Neural progenitor cell (in vitro differentiated cells): ENCODE results near the gene CKS1B. TPM values are rescaled to one million over a fixed set of nuclear protein-coding genes. Genes with fewer than 3 reads are reported as not detected.

ENCODE experiments used
- DNase-seq: peaks from one replicate; pipeline ENCODE4 v3.0.0-alpha.2; 2016; ENCODE audit warnings: low spot score
- H2AFZ ChIP-seq: fragments of 200-600 bp; sonication (generic); replicated peaks from 2 replicates; pipeline ENCODE4 v1.6.1; 2016; ENCODE audit warnings: antibody characterized with exemption
- H3F3A ChIP-seq: fragments of 200-600 bp; sonication (generic); 2 replicates; pipeline ENCODE4 v1.6.1; 2016; ENCODE audit warnings: antibody characterized with exemption, low read depth
- H3K27ac ChIP-seq: fragments of 200-600 bp; sonication (generic); 2 replicates; pipeline ENCODE4 v1.5.1; 2016; ENCODE audit warnings: mild to moderate bottlenecking
- H3K27me3 ChIP-seq: fragments of 200-600 bp; sonication (generic); 2 replicates; pipeline ENCODE4 v1.6.1; 2016; ENCODE audit warnings: mild to moderate bottlenecking, moderate library complexity
- H3K36me3 ChIP-seq: fragments of 200-600 bp; sonication (generic); 2 replicates; pipeline ENCODE4 v1.5.1; 2016
- H3K4me1 ChIP-seq: fragments of 200-600 bp; sonication (generic); 2 replicates; pipeline ENCODE4 v1.6.1; 2016; ENCODE audit warnings: mixed run types
- H3K4me2 ChIP-seq: fragments of 200-600 bp; sonication (generic); 2 replicates; pipeline ENCODE4 v1.6.1; 2016
- H3K4me3 ChIP-seq: fragments of 200-600 bp; sonication (generic); 2 replicates; pipeline ENCODE4 v1.5.1; 2016
- H3K79me2 ChIP-seq: fragments of 200-600 bp; sonication (generic); 2 replicates; pipeline ENCODE4 v1.6.1; 2016; ENCODE audit warnings: low read depth
- H3K9ac ChIP-seq: fragments of 200-600 bp; sonication (generic); 2 replicates; pipeline ENCODE4 v1.6.1; 2016
- H3K9me3 ChIP-seq: fragments of 200-600 bp; sonication (generic); 2 replicates; pipeline ENCODE4 v1.5.1; 2016; ENCODE audit warnings: low read depth
- H4K20me1 ChIP-seq: fragments of 200-600 bp; sonication (generic); 2 replicates; pipeline ENCODE4 v1.6.1; 2016; ENCODE audit warnings: low read depth
- H3K27ac Mint-ChIP-seq: 3 replicates; pipeline ENCODE4 v1.8.0; 2021; ENCODE audit warnings: mixed read lengths
- H3K27me3 Mint-ChIP-seq: 2 replicates; pipeline ENCODE4 v1.8.0; 2022; ENCODE audit warnings: low read depth, mild to moderate bottlenecking, inconsistent platforms, moderate library complexity, mixed read lengths; ENCODE audit not compliant: insufficient read depth
- H3K36me3 Mint-ChIP-seq: 3 replicates; pipeline ENCODE4 v1.8.0; 2021; ENCODE audit warnings: mixed read lengths
- H3K4me1 Mint-ChIP-seq: 3 replicates; pipeline ENCODE4 v1.8.0; 2021; ENCODE audit warnings: mixed read lengths
- H3K4me3 Mint-ChIP-seq: 3 replicates; pipeline ENCODE4 v1.8.0; 2021; ENCODE audit warnings: mild to moderate bottlenecking, moderate library complexity, mixed read lengths
- H3K9me3 Mint-ChIP-seq: 3 replicates; pipeline ENCODE4 v1.8.0; 2020; ENCODE audit warnings: mixed read lengths
- EZH2 ChIP-seq: fragments of 200-600 bp; sonication (generic); IDR thresholded peaks from 2 replicates; pipeline ENCODE4 v1.6.1; 2017; ENCODE audit warnings: antibody characterized with exemption, mild to moderate bottlenecking, moderate library complexity
- EZH2phosphoT487 ChIP-seq: fragments of 200-600 bp; sonication (generic); IDR thresholded peaks from 2 replicates; pipeline ENCODE4 v1.6.1; 2017; ENCODE audit warnings: antibody characterized with exemption
- total RNA-seq: library from RNA; depleted of rRNA; stranded (reverse); fragments of >200 nt; gene quantifications from 2 replicates; pipeline ENCODE4 v1.2.3, GENCODE V29; 2015; ENCODE audit warnings: low replicate concordance
- TF ChIP-seq, protein P1 (sequence below): fragments of 200-600 bp; sonication (generic); IDR thresholded peaks from 2 replicates; pipeline ENCODE4 v1.5.1; 2017; ENCODE audit warnings: antibody characterized with exemption, mild to moderate bottlenecking

Gene CKS1B
- total RNA-seq, 1 donor from 2014 or later, result 297 TPM

DNA sequence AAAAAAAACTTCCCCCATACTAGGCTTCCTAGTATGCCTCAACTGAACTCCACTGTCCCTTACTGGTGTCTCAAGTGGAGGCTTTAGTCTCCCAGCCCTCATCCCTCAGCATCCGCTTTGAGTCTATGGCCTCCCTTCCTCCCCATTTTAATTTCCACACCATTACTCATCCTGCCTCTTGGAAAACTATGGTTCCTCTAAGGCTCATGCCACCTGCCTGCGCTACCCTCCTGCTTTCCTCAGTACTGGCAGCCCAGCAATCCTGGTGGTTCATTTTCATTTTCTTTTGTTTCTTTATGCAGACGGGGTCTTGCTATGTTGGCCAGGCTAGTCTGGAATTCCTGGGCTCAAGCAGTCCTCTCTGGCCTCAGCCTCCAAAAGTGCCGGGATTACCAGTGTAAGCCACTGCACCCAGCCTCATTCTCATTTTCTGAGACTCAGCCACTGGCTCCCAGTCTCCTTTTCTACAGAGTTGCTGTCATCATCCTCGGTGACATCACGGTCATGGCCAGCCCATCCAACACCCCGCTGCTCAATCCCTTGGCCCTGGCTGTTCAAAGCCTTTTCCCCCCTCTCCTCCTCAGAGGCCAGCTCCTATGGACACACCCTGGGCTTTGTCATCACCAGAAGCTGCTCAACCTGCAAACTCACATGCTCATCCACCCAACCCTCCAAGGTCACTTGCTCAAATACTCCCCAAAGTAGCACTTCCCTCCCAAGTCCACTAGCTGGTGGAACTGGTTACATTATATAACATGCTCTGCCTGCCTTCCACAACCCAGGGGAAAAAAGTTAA, 35.7 kb upstream of the CKS1B start:
- H3K27ac ChIP-seq, result no peak overlapping the region
- H3K4me3 ChIP-seq, result no peak overlapping the region
- H3K4me1 Mint-ChIP-seq, result peaks cover 62% of the 10 kb centered on the region
- H3K9me3 Mint-ChIP-seq, result no peaks in the 10 kb centered on the region
- H3K4me1 ChIP-seq, result peaks cover 26% of the 10 kb centered on the region
- no peaks in the 10 kb centered on the region for H3K36me3 ChIP-seq
- peaks cover 13% of the 10 kb centered on the region for H3K27me3 Mint-ChIP-seq
- H3K4me2 ChIP-seq, result no peak overlapping the region
- no peaks in the 10 kb centered on the region for H3K9me3 ChIP-seq
- DNase-seq, result no peak
- H3K36me3 Mint-ChIP-seq, result no peaks in the 10 kb centered on the region
- H3K4me3 Mint-ChIP-seq, result peak overlapping the region; percentile 77
- H3F3A ChIP-seq, result peaks cover 25% of the 10 kb centered on the region
- TF ChIP-seq EZH2phosphoT487, result no peak
- no peak for TF ChIP-seq EZH2
- TF ChIP-seq, protein P1, sequence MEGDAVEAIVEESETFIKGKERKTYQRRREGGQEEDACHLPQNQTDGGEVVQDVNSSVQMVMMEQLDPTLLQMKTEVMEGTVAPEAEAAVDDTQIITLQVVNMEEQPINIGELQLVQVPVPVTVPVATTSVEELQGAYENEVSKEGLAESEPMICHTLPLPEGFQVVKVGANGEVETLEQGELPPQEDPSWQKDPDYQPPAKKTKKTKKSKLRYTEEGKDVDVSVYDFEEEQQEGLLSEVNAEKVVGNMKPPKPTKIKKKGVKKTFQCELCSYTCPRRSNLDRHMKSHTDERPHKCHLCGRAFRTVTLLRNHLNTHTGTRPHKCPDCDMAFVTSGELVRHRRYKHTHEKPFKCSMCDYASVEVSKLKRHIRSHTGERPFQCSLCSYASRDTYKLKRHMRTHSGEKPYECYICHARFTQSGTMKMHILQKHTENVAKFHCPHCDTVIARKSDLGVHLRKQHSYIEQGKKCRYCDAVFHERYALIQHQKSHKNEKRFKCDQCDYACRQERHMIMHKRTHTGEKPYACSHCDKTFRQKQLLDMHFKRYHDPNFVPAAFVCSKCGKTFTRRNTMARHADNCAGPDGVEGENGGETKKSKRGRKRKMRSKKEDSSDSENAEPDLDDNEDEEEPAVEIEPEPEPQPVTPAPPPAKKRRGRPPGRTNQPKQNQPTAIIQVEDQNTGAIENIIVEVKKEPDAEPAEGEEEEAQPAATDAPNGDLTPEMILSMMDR, result no peak
- peaks cover 10% of the 10 kb centered on the region for H3K79me2 ChIP-seq
- no peaks in the 10 kb centered on the region for H3K27me3 ChIP-seq
- no peak overlapping the region for H2AFZ ChIP-seq
- no peak overlapping the region for H3K9ac ChIP-seq
- H4K20me1 ChIP-seq, result peaks cover under 1% of the 10 kb centered on the region
- H3K27ac Mint-ChIP-seq, result peak overlapping the region; percentile 42

DNA sequence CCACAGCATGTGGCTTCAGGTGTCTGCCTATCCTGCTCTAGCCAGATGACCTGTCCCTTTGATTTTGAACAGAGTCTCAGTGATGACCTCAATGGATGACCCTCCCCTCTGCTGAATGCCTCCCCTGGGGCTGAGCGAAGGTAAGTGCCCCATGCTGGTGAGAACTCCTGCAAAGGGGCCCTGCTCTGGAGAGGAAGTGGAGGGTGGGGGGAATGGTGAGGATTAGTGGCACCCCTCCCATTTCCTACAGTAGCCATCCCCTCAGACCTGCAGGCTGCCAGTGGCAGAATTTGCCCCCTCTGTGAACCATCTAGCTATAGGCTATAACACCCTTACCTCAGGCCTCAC, 34.3 kb upstream of the CKS1B start:
- Histone ChIP-seq H3K4me1 (peaks cover 26% of the 10 kb centered on the region), H4K20me1 (peaks cover 5% of the 10 kb centered on the region), H3K9me3 (no peaks in the 10 kb centered on the region), H3K27ac (no peak overlapping the region), H3F3A (peaks cover 36% of the 10 kb centered on the region), H3K4me2 (peak overlapping the region; percentile 56), H3K27me3 (no peaks in the 10 kb centered on the region), H3K9ac (no peak overlapping the region), H3K4me3 (no peak overlapping the region), H3K36me3 (no peaks in the 10 kb centered on the region), H3K79me2 (peaks cover 9% of the 10 kb centered on the region), H2AFZ (no peak overlapping the region)
- peaks cover 64% of the 10 kb centered on the region for H3K4me1 Mint-ChIP-seq
- H3K9me3 Mint-ChIP-seq, result no peaks in the 10 kb centered on the region
- H3K36me3 Mint-ChIP-seq, result no peaks in the 10 kb centered on the region
- DNase-seq, result no peak
- no peak for TF ChIP-seq EZH2
- TF ChIP-seq, protein P1, result no peak
- no peak for TF ChIP-seq EZH2phosphoT487
- H3K27me3 Mint-ChIP-seq, result peaks cover 11% of the 10 kb centered on the region
- peak overlapping the region; percentile 73 for H3K4me3 Mint-ChIP-seq
- peak overlapping the region; percentile 98 for H3K27ac Mint-ChIP-seq

DNA sequence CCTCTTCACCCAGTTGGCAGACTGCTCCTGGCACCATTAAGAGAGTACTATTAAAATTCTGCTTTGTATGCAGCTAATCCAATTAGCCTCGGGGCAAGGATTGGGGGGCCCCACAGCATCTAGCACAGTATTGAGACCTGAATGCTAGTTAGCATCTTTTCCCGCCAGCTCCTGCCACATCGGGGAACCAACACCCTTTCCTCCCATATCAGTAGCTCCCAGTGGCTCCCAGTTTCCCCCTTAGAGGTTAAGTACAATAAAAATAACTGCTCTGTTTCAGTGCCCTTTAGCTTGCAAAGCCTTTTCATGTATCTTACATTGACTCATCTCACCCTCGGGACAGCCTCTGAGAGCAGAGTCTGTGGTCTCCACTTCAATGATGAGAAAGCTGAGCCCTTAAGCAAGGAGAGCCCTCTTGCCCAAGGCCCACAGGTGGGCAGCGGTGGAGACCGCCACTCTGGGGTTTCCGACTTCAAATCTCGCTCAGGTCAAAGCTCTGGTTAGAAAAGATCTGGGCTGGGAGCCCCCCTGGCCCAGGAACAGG, 33.8 kb upstream of the CKS1B start:
- no peak overlapping the region for H3K27ac ChIP-seq
- H3K27me3 ChIP-seq, result no peaks in the 10 kb centered on the region
- peak overlapping the region; percentile 56 for H3K4me2 ChIP-seq
- no peak overlapping the region for H3K9ac ChIP-seq
- peaks cover 11% of the 10 kb centered on the region for H3K27me3 Mint-ChIP-seq
- H3K79me2 ChIP-seq, result peaks cover 4% of the 10 kb centered on the region
- no peak overlapping the region for H3K4me3 ChIP-seq
- H3K36me3 ChIP-seq, result no peaks in the 10 kb centered on the region
- TF ChIP-seq, protein P1, result no peak
- no peak for TF ChIP-seq EZH2phosphoT487
- TF ChIP-seq EZH2, result no peak
- peak overlapping the region; percentile 98 for H3K27ac Mint-ChIP-seq
- no peak overlapping the region for H2AFZ ChIP-seq
- H3K4me3 Mint-ChIP-seq, result peak overlapping the region; percentile 73
- H4K20me1 ChIP-seq, result peaks cover 5% of the 10 kb centered on the region
- peak; percentile 38 for DNase-seq
- peaks cover 26% of the 10 kb centered on the region for H3K4me1 ChIP-seq
- peaks cover 60% of the 10 kb centered on the region for H3K4me1 Mint-ChIP-seq
- H3K36me3 Mint-ChIP-seq, result no peaks in the 10 kb centered on the region
- H3F3A ChIP-seq, result peaks cover 31% of the 10 kb centered on the region
- H3K9me3 ChIP-seq, result no peaks in the 10 kb centered on the region
- no peaks in the 10 kb centered on the region for H3K9me3 Mint-ChIP-seq
